PC-9 (cell line): ENCODE measurements around the gene NIT2. TPM values are rescaled to one million over a fixed set of nuclear protein-coding genes. Genes with fewer than 3 reads are reported as not detected.
"Not testable (repeated sequence)": the region's sequence is repeated elsewhere in the genome, so short reads cannot be mapped to it uniquely, and the experiment has no call there.

Source experiments
- BruUV-seq: library from RNA; stranded (reverse); fragments of 400-500 nt; replicated peaks from 2 replicates; lab custom pipeline; 2021; lab: Mats Ljungman, UMichigan
- CTCF ChIA-PET: fragments of 300-600 bp; sonication (Branson Sonifier 250); formaldehyde crosslinking; loops from one replicate; lab custom pipeline; 2022; ENCODE audit warnings: antibody characterized with exemption; lab: Charles Lee
- POLR2A ChIA-PET: fragments of 300-600 bp; sonication (Branson Sonifier 250); formaldehyde crosslinking; loops from one replicate; lab custom pipeline; 2022; ENCODE audit warnings: antibody characterized with exemption; ENCODE audit not compliant: unreplicated experiment; lab: Charles Lee
- DNase-seq, 2 experiments: peaks; one replicate each; pipeline versions ENCODE4 v3.0.0 to v3.0.0-alpha.2; 2015 to 2022; ENCODE audit warnings: mixed read lengths in 1 of 2
- H2AFZ ChIP-seq: fragments of 200-600 bp; sonication (generic); 2 replicates; pipeline ENCODE4 v1.8.1; 2017; ENCODE audit warnings: antibody characterized with exemption
- H3F3A ChIP-seq: fragments of 200-600 bp; sonication (generic); 2 replicates; pipeline ENCODE4 v1.8.1; 2017; ENCODE audit warnings: antibody characterized with exemption, mild to moderate bottlenecking, low read depth; ENCODE audit not compliant: insufficient read depth
- H3K27ac ChIP-seq: fragments of 200-600 bp; sonication (generic); 2 replicates; pipeline ENCODE4 v1.6.1; 2016; ENCODE audit warnings: mixed run types
- H3K27me3 ChIP-seq: fragments of 200-600 bp; sonication (generic); 2 replicates; pipeline ENCODE4 v1.6.1; 2016; ENCODE audit warnings: low read depth, mixed run types; ENCODE audit not compliant: insufficient read depth
- H3K36me3 ChIP-seq: fragments of 200-600 bp; sonication (generic); 2 replicates; pipeline ENCODE4 v1.6.1; 2016; ENCODE audit warnings: low read depth, mixed run types
- H3K4me1 ChIP-seq: fragments of 200-600 bp; sonication (generic); replicated peaks from 2 replicates; pipeline ENCODE4 v1.6.1; 2016; ENCODE audit warnings: mixed run types; ENCODE audit not compliant: insufficient read depth
- H3K4me2 ChIP-seq: fragments of 200-600 bp; sonication (generic); 2 replicates; pipeline ENCODE4 v1.6.1; 2017; ENCODE audit warnings: mixed run types
- H3K4me3 ChIP-seq: fragments of 200-600 bp; sonication (generic); 2 replicates; pipeline ENCODE4 v1.6.1; 2016; ENCODE audit warnings: mixed run types
- H3K79me2 ChIP-seq: fragments of 200-600 bp; sonication (generic); 2 replicates; pipeline ENCODE4 v1.6.1; 2017; ENCODE audit warnings: low read depth, mixed run types
- H3K9me2 ChIP-seq: fragments of 200-600 bp; sonication (generic); 2 replicates; pipeline ENCODE4 v1.8.1; 2017; ENCODE audit warnings: mild to moderate bottlenecking; ENCODE audit not compliant: insufficient read depth
- H3K9me3 ChIP-seq: fragments of 200-600 bp; sonication (generic); 2 replicates; pipeline ENCODE4 v1.8.1; 2016; ENCODE audit warnings: low read depth; ENCODE audit not compliant: insufficient read depth
- H4K20me1 ChIP-seq: fragments of 200-600 bp; sonication (generic); 2 replicates; pipeline ENCODE4 v1.8.1; 2017; ENCODE audit not compliant: insufficient read depth
- EZH2 ChIP-seq: fragments of 200-600 bp; sonication (generic); IDR thresholded peaks from 2 replicates; pipeline ENCODE4 v1.8.0; 2017; ENCODE audit warnings: antibody characterized with exemption, low read depth
- intact Hi-C: fragments of 100-400 bp; cut with micrococcal nuclease; formaldehyde crosslinking; loops from one replicate; pipeline ENCODE4 v1.10.0; 2022; ENCODE audit not compliant: unreplicated experiment
- total RNA-seq: library from RNA; stranded (reverse); gene quantifications from 2 replicates; pipeline ENCODE4 v1.2.3, GENCODE V29; 2021
- TF ChIP-seq, protein P1 (sequence below): fragments of 200-600 bp; sonication (generic); conservative IDR thresholded peaks from 2 replicates; pipeline ENCODE4 v1.6.1; 2017; ENCODE audit warnings: mixed run types, antibody characterized with exemption, mild to moderate bottlenecking, moderate library complexity

Gene NIT2
- total RNA-seq, 1 experiment from 2014 or later: 115 TPM

DNA sequence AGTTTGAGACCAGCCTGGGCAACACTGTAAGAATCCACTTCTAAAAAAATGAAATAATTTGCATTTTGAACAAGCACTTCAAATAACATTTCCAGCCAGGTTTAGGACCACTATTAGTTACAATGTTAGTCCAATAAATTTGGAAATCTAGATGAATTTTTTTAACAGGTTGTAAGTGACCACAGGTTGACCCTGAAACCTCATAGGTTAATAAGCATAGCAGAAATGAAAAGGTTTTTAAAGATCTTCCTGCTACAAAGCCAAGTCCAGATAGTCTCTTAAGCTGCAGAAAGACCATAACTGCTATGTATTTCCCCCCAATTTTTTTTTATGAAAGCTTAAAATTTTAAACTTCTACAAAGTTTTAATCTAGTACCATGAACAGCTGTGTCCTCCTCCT lies 1.5 kb upstream of the NIT2 start:
- BruUV-seq: no TSS peak
- Histone ChIP-seq H2AFZ (no peak overlapping the region), H3K4me3 (no peak overlapping the region), H3K36me3 (no peaks in the 10 kb centered on the region), H3K4me1 (peaks cover 12% of the 10 kb centered on the region; the same call in 1 of the 2 replicates), H3K79me2 (peaks cover 13% of the 10 kb centered on the region), H4K20me1 (no peaks in the 10 kb centered on the region), H3K9me2 (no peaks in the 10 kb centered on the region), H3F3A (no peaks in the 10 kb centered on the region), H3K27ac (no peak overlapping the region), H3K27me3 (no peaks in the 10 kb centered on the region), H3K9me3 (no peaks in the 10 kb centered on the region), H3K4me2 (no peak overlapping the region)
- intact Hi-C loops: no loop called here
- TF ChIP-seq, protein P1, sequence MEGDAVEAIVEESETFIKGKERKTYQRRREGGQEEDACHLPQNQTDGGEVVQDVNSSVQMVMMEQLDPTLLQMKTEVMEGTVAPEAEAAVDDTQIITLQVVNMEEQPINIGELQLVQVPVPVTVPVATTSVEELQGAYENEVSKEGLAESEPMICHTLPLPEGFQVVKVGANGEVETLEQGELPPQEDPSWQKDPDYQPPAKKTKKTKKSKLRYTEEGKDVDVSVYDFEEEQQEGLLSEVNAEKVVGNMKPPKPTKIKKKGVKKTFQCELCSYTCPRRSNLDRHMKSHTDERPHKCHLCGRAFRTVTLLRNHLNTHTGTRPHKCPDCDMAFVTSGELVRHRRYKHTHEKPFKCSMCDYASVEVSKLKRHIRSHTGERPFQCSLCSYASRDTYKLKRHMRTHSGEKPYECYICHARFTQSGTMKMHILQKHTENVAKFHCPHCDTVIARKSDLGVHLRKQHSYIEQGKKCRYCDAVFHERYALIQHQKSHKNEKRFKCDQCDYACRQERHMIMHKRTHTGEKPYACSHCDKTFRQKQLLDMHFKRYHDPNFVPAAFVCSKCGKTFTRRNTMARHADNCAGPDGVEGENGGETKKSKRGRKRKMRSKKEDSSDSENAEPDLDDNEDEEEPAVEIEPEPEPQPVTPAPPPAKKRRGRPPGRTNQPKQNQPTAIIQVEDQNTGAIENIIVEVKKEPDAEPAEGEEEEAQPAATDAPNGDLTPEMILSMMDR: no peak
- TF ChIP-seq EZH2: no peak
- POLR2A ChIA-PET: interaction anchor here (0.7 to 0.9 kb wide), 2 partner anchors 27 to 35 kb away, joined by 3 to 15 read pairs; no protein-coding TSS in a partner anchor
- CTCF ChIA-PET: no interaction called here
- DNase-seq: no peak

DNA sequence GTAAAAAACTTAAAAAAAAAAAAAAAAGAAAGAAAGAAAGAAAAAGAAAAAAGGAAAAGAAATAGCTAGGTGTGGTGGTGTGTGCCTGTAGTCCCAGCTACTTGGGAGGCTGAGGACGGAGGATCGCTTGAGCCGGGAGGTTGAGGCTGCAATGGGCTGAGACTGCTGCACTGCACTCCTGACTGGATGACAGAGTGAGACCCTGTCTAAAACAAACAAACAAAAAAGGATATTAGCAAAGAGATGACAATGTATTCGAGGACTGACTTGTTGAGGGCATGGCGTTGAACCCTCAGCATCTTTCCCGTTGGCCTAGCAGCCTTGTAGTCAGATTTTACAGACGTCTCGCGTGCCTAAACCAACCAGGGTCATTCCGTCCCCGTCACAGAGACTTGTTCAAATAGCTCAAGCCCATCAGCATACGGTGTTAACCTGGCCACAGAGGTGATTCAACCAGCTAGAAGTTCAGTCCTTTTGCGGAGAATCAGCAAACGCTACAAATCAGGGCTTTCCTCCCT lies 528 bp upstream of the NIT2 start:
- TF ChIP-seq EZH2: no peak
- TF ChIP-seq, protein P1: no peak
- Histone ChIP-seq H4K20me1 (no peaks in the 10 kb centered on the region), H2AFZ (peak overlapping the region; percentile 94), H3F3A (no peaks in the 10 kb centered on the region), H3K4me2 (peak overlapping the region; percentile 78), H3K27me3 (no peaks in the 10 kb centered on the region), H3K4me3 (peak overlapping the region; percentile 68), H3K4me1 (peaks cover 12% of the 10 kb centered on the region; the same call in 1 of the 2 replicates), H3K36me3 (0 out of 2 replicates have a peak, but pooled peaks cover 5% of the 10 kb centered on the region), H3K9me2 (no peaks in the 10 kb centered on the region), H3K79me2 (peaks cover 13% of the 10 kb centered on the region), H3K27ac (peak overlapping the region; percentile 36), H3K9me3 (no peaks in the 10 kb centered on the region)
- DNase-seq: no peak
- ChIA-PET CTCF (interaction anchor here (0.6 to 0.7 kb wide), 2 partner anchors 17 to 979 kb away, joined by 4 read pairs; no protein-coding TSS in a partner anchor), POLR2A (interaction anchor here (0.6 to 1.0 kb wide), 4 partner anchors 10 to 55 kb away, joined by 3 to 15 read pairs (median 6); no protein-coding TSS in a partner anchor)
- BruUV-seq: TSS peak; percentile 72
- intact Hi-C loops: loop anchor here (2.0 kb wide), 1 partner anchor 67 kb away; the partner anchor contains the start of genes LNP1 and TOMM70

DNA sequence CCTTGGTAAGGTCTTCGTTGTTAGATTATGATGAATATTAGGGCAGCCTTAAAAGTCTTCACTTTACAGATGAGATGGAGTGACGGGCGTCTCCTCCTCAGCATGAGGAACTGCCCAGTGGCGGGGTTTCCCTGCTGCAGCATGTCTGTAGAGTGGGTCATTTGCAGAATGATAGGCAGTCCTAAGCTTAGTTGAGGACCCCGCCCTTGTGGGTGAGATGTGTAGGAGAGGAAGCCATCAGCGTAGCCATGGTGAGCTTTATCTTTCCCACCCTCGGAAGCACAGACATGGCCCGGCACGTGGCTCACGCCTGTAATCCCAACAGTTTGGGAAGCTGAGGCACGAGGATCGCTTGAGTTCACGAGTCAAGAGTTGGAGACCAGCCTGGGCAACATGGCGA lies 877 bp downstream of the NIT2 start:
- H4K20me1 ChIP-seq: no peaks in the 10 kb centered on the region
- TF ChIP-seq EZH2: no peak
- TF ChIP-seq, protein P1: no peak
- H3K9me3 ChIP-seq: no peaks in the 10 kb centered on the region
- ChIA-PET POLR2A (interaction anchor here (0.5 to 0.6 kb wide), 2 partner anchors 34 to 459 kb away, joined by 6 to 7 read pairs; no protein-coding TSS in a partner anchor), CTCF (no interaction called here)
- intact Hi-C loops: loop anchor here (2.0 kb wide), 1 partner anchor 65 kb away; the partner anchor contains the start of genes LNP1 and TOMM70
- peaks cover 12% of the 10 kb centered on the region; the same call in 1 of the 2 replicates for H3K4me1 ChIP-seq
- H3K27ac ChIP-seq: peak overlapping the region; percentile 36
- H3K9me2 ChIP-seq: no peaks in the 10 kb centered on the region
- peak overlapping the region; percentile 94 for H2AFZ ChIP-seq
- peaks cover 13% of the 10 kb centered on the region for H3K79me2 ChIP-seq
- DNase-seq: peak in 1 of 2 experiments; percentile 34
- H3K4me2 ChIP-seq: peak overlapping the region; percentile 78
- TSS peak; percentile 58 for BruUV-seq
- H3K36me3 ChIP-seq: peaks cover 18% of the 10 kb centered on the region; the same call in 1 of the 2 replicates
- H3K4me3 ChIP-seq: peak overlapping the region; percentile 68
- H3F3A ChIP-seq: no peaks in the 10 kb centered on the region
- no peaks in the 10 kb centered on the region for H3K27me3 ChIP-seq

DNA sequence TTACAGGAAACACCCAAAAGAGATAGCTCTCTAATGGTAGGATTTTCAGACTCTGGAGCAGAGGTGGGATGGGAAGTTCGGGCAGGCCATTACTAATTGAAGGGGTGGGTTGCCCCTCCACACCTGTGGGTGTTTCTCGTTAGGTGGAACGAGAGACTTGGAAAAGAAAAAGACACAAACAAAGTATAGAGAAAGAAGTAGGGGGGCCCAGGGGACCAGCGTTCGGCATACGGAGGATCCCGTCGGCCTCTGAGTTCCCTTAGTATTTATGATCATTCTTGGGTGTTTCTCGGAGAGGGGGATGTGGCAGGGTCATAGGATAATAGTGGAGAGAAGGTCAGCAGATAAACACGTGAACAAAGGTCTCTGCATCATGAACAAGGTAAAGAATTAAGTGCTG lies 1.7 kb downstream of the NIT2 start:
- H3K4me2 ChIP-seq: peak overlapping the region; percentile 78
- DNase-seq, H3K27me3 ChIP-seq, intact Hi-C loops, H2AFZ ChIP-seq, BruUV-seq, H3K9me3 ChIP-seq, CTCF ChIA-PET, H3K4me3 ChIP-seq, H4K20me1 ChIP-seq, H3F3A ChIP-seq, H3K27ac ChIP-seq, POLR2A ChIA-PET, H3K9me2 ChIP-seq: not testable (repeated sequence)
- peaks cover 13% of the 10 kb centered on the region for H3K79me2 ChIP-seq
- H3K4me1 ChIP-seq: peaks cover 12% of the 10 kb centered on the region; the same call in 1 of the 2 replicates
- peaks cover 26% of the 10 kb centered on the region for H3K36me3 ChIP-seq
